DOHH2 (cell line): ENCODE data around the gene TRIOBP.
A peak's percentile ranks its signal among the peaks of the same experiment; 100 is the strongest.

Experiments used
- H3F3A ChIP-seq: fragments of 200-600 bp; sonication (generic), shearing (Covaris generic); 2 replicates; pipeline ENCODE4 v1.6.0; 2016; ENCODE audit warnings: antibody characterized with exemption, mild to moderate bottlenecking; ENCODE audit not compliant: control insufficient read depth, insufficient read depth
- H3K27ac ChIP-seq: fragments of 200-600 bp; sonication (generic); 2 replicates; pipeline ENCODE4 v1.5.1; 2014; ENCODE audit warnings: low read depth, mild to moderate bottlenecking, low read length, moderate library complexity
- H3K27me3 ChIP-seq: fragments of 200-600 bp; sonication (generic); 2 replicates; pipeline ENCODE4 v1.6.1; 2014; ENCODE audit warnings: mild to moderate bottlenecking, low read length, mixed read lengths; ENCODE audit not compliant: control insufficient read depth
- H3K36me3 ChIP-seq: fragments of 200-600 bp; sonication (generic); 2 replicates; pipeline ENCODE4 v1.6.1; 2014; ENCODE audit warnings: mild to moderate bottlenecking, low read length, moderate library complexity, mixed read lengths; ENCODE audit not compliant: control insufficient read depth
- H3K4me1 ChIP-seq: fragments of 200-600 bp; sonication (generic); 2 replicates; pipeline ENCODE4 v1.6.1; 2014; ENCODE audit warnings: mild to moderate bottlenecking, low read length, mixed read lengths; ENCODE audit not compliant: control insufficient read depth
- H3K4me2 ChIP-seq: fragments of 200-600 bp; sonication (generic); 2 replicates; pipeline ENCODE4 v1.6.0; 2014; ENCODE audit warnings: mild to moderate bottlenecking, low read length, moderate library complexity
- H3K4me3 ChIP-seq: fragments of 200-600 bp; sonication (generic); 2 replicates; pipeline ENCODE4 v1.5.1; 2014; ENCODE audit warnings: mild to moderate bottlenecking, low read length, mixed read lengths
- H3K79me2 ChIP-seq: fragments of 200-600 bp; sonication (generic); 2 replicates; pipeline ENCODE4 v1.6.1; 2014; ENCODE audit warnings: mild to moderate bottlenecking, low read length, mixed read lengths; ENCODE audit not compliant: control insufficient read depth
- H3K9me2 ChIP-seq: fragments of 200-600 bp; sonication (generic); replicated peaks from 2 replicates; pipeline ENCODE4 v1.6.1; 2014; ENCODE audit warnings: mild to moderate bottlenecking, low read length, mixed read lengths; ENCODE audit not compliant: control insufficient read depth
- H3K9me3 ChIP-seq: fragments of 200-600 bp; sonication (generic); 2 replicates; pipeline ENCODE4 v1.6.1; 2014; ENCODE audit warnings: antibody characterized with exemption, low read length, mixed read lengths; ENCODE audit not compliant: control insufficient read depth, insufficient read depth
- H4K20me1 ChIP-seq: fragments of 200-600 bp; sonication (generic); 2 replicates; pipeline ENCODE4 v1.6.0; 2014; ENCODE audit warnings: low read depth, mild to moderate bottlenecking, antibody characterized with exemption, low read length, moderate library complexity; ENCODE audit not compliant: control insufficient read depth, insufficient read depth
- EZH2phosphoT487 ChIP-seq: fragments of 200-600 bp; sonication (generic); IDR thresholded peaks from 2 replicates; pipeline ENCODE4 v1.6.1; 2017; ENCODE audit warnings: borderline replicate concordance, mild to moderate bottlenecking, antibody characterized with exemption, low read length, moderate library complexity, mixed read lengths
- TF ChIP-seq, protein P1 (sequence below): fragments of 200-600 bp; sonication (generic); IDR thresholded peaks from one replicate; pipeline ENCODE4 v1.5.1; 2014; ENCODE audit warnings: antibody characterized with exemption, mild to moderate bottlenecking, low read depth, low read length; ENCODE audit not compliant: poor library complexity, severe bottlenecking

Gene TRIOBP

DNA sequence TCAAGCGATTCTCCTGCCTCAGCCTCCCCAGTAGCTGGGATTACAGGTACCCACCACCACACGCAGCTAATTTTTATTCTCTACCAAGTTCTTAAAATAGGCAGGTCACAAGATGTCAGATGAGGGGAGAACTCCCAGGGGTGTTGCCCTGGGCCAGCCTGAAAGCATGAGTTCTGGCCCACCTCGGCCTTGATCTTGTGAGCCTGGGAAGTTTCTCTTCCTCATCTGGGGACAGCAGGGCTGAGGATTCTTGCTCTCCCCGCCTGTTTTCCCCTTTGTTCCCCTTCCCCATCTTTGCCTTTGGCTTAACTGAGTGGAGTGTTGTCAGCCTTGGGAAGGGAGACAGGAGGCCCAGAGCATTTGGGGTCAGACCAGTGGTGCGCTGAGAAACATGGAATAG is 34.8 kb upstream of the TRIOBP start:
- H3K27ac ChIP-seq: peak overlapping the region; percentile 55
- peaks cover 40% of the 10 kb centered on the region for H3K4me1 ChIP-seq
- peak overlapping the region; percentile 81; the same call in 1 of the 2 replicates for H3K4me2 ChIP-seq
- H3K36me3 ChIP-seq: peaks cover 62% of the 10 kb centered on the region
- H4K20me1 ChIP-seq: peaks cover 39% of the 10 kb centered on the region
- peaks cover 9% of the 10 kb centered on the region for H3F3A ChIP-seq
- H3K4me3 ChIP-seq: 0 out of 2 replicates have a peak overlapping the region, but pooled peaks have one; percentile 16
- H3K9me2 ChIP-seq: no peaks in the 10 kb centered on the region
- TF ChIP-seq EZH2phosphoT487: no peak
- TF ChIP-seq, protein P1, sequence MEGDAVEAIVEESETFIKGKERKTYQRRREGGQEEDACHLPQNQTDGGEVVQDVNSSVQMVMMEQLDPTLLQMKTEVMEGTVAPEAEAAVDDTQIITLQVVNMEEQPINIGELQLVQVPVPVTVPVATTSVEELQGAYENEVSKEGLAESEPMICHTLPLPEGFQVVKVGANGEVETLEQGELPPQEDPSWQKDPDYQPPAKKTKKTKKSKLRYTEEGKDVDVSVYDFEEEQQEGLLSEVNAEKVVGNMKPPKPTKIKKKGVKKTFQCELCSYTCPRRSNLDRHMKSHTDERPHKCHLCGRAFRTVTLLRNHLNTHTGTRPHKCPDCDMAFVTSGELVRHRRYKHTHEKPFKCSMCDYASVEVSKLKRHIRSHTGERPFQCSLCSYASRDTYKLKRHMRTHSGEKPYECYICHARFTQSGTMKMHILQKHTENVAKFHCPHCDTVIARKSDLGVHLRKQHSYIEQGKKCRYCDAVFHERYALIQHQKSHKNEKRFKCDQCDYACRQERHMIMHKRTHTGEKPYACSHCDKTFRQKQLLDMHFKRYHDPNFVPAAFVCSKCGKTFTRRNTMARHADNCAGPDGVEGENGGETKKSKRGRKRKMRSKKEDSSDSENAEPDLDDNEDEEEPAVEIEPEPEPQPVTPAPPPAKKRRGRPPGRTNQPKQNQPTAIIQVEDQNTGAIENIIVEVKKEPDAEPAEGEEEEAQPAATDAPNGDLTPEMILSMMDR: no peak
- peaks cover 87% of the 10 kb centered on the region for H3K79me2 ChIP-seq
- no peaks in the 10 kb centered on the region for H3K9me3 ChIP-seq
- no peaks in the 10 kb centered on the region for H3K27me3 ChIP-seq

- peaks cover 39% of the 10 kb centered on the region for H4K20me1 ChIP-seq
- H3K27ac ChIP-seq: no peak overlapping the region
- peaks cover 91% of the 10 kb centered on the region for H3K79me2 ChIP-seq
- TF ChIP-seq, protein P1: no peak
- no peak for TF ChIP-seq EZH2phosphoT487
- no peaks in the 10 kb centered on the region for H3K27me3 ChIP-seq
- no peaks in the 10 kb centered on the region for H3K9me3 ChIP-seq
- H3K4me1 ChIP-seq: peaks cover 31% of the 10 kb centered on the region
- H3F3A ChIP-seq: 0 out of 2 replicates have a peak, but pooled peaks cover 4% of the 10 kb centered on the region
- H3K36me3 ChIP-seq: peaks cover 68% of the 10 kb centered on the region
- H3K9me2 ChIP-seq: no peaks in the 10 kb centered on the region
- H3K4me2 ChIP-seq: no peak overlapping the region
- H3K4me3 ChIP-seq: no peak overlapping the region
Observed at GRCh38 chr22:37663521-37664140, 33.2 kb upstream of the TRIOBP start.

- Histone ChIP-seq H3F3A (peaks cover 4% of the 10 kb centered on the region; the same call in 1 of the 2 replicates), H4K20me1 (peaks cover 35% of the 10 kb centered on the region), H3K79me2 (peaks cover 86% of the 10 kb centered on the region), H3K4me1 (peaks cover 30% of the 10 kb centered on the region), H3K4me2 (no peak overlapping the region), H3K27ac (no peak overlapping the region), H3K9me2 (no peaks in the 10 kb centered on the region), H3K36me3 (peaks cover 67% of the 10 kb centered on the region), H3K4me3 (no peak overlapping the region), H3K9me3 (no peaks in the 10 kb centered on the region), H3K27me3 (no peaks in the 10 kb centered on the region)
- TF ChIP-seq, protein P1: no peak
- TF ChIP-seq EZH2phosphoT487: no peak
Observed at GRCh38 chr22:37664249-37665101, 32.4 kb upstream of the TRIOBP start.
